GM19438 (cell line): ENCODE measurements around the gene MAB21L1.

Experiments
- ATAC-seq: cut with Tn5 transposase; IDR thresholded peaks from one replicate; pipeline ENCODE4 v1.9.1; 2021; ENCODE audit warnings: low read depth; ENCODE audit not compliant: unreplicated experiment

Gene MAB21L1

DNA sequence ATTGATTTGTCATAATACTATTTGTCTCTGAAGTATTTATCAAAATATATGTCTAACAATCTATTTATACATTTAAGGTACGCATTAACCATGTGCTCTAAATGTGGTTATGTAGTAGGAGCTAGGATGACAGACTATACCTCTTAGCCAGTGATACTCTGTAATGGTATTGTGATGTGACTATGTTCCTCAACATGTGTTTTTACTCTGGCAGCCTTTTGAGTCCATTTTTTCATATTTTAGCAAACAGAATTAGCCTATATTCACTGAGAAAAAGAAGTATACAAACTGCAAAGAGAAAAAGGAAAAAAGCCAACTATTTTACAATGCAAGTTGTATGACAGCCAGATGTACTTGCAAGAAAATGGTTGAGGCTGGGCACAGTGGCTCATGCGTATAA lies 26.7 kb downstream of the MAB21L1 start:
- no peak for ATAC-seq

DNA sequence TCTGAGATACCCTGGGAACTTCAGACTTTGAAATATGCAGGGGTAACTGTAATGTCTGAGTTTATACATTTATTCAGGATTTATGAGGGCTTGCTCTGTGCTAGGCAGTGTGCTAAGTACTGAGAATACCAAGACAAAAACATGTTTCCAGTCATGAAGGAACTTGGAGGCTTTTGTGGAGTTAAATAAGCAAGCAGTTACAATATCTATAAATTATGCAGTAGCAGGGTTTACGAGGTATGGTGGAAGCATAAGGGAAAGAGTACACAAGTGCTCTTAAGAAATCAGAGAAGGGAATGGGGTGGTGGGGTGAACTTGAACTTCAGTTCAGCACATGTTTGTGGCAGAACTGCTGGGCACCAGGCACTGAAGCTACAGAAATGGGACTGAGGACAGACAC lies 28.0 kb downstream of the MAB21L1 start:
- ATAC-seq = no peak
